Measurements from ENCODE around the gene EFCAB6.

EFCAB6 gene

DNA sequence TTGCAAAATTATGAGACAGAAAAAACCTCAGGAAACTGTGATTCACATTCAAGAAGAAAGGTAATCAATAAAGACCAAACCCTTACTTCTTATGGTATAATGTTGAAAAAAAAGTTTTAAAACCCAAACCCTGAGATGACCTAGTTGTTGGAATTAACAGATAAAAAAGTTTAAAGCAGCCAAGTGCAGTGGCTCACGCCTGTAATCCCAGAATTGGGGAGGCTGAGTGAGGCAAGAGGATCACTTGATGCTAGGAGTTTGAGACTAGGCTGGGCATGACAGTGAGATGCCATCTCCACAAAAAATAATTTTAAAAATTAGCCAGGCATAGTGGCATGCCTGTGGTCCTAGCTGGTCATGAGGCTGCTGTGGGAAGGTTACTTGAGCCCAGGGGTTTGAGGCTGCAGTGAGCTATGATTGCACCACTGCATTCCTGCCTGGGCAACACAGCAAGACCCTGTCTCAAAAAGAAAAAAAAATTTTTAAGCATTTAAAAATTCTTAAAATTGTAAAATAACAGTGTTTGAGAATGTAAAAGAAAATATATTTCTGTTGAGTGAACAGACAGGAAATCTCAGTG lies 85.1 kb downstream of the EFCAB6 start:
- FAIRE-seq (no peak), DNase-seq (ENCODE audit: insufficient read length, low spot score) (no peak)
- TF ChIP-seq, protein P1, sequence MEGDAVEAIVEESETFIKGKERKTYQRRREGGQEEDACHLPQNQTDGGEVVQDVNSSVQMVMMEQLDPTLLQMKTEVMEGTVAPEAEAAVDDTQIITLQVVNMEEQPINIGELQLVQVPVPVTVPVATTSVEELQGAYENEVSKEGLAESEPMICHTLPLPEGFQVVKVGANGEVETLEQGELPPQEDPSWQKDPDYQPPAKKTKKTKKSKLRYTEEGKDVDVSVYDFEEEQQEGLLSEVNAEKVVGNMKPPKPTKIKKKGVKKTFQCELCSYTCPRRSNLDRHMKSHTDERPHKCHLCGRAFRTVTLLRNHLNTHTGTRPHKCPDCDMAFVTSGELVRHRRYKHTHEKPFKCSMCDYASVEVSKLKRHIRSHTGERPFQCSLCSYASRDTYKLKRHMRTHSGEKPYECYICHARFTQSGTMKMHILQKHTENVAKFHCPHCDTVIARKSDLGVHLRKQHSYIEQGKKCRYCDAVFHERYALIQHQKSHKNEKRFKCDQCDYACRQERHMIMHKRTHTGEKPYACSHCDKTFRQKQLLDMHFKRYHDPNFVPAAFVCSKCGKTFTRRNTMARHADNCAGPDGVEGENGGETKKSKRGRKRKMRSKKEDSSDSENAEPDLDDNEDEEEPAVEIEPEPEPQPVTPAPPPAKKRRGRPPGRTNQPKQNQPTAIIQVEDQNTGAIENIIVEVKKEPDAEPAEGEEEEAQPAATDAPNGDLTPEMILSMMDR (IDR thresholded peaks at IDR 0.05; ENCODE audit: insufficient read depth, missing control alignments): no peak

- no peak for FAIRE-seq
- TF ChIP-seq, protein P1 (IDR thresholded peaks at IDR 0.05; ENCODE audit: insufficient read depth, missing control alignments): no peak
- DNase-seq (ENCODE audit: insufficient read length, low spot score): no peak
Observed at GRCh38 chr22:43726322-43726721, 85.8 kb downstream of the EFCAB6 start.

DNA sequence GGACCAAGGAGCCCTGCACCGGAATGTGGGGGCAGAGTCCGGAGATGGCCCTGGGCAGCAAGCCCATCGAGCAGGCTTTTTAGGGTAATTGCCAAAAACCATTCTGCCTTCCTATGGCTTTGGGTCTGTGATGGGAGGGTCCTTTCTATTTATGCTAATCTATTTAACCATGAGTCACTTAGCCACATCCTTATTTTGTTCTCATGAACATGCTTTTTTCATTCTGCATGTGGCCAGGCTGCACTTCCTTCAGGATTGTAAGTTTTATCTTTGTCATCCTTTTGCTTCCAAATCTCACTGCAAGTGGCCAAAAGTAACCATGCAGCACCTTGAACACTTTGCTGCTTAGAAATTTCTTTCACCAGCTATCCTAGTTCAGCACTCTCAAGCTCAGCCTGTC lies 88.3 kb downstream of the EFCAB6 start:
- no peak for FAIRE-seq
- DNase-seq (ENCODE audit: insufficient read length, low spot score): no peak
- TF ChIP-seq, protein P1 (IDR thresholded peaks at IDR 0.05; ENCODE audit: insufficient read depth, missing control alignments): no peak

GRCh38 chr22:43722444-43722843 lies 89.7 kb downstream of the EFCAB6 start:
- TF ChIP-seq, protein P1 (IDR thresholded peaks at IDR 0.05; ENCODE audit: insufficient read depth, missing control alignments): no peak
- no peak for DNase-seq (ENCODE audit: insufficient read length, low spot score)
- no peak for FAIRE-seq

DNA sequence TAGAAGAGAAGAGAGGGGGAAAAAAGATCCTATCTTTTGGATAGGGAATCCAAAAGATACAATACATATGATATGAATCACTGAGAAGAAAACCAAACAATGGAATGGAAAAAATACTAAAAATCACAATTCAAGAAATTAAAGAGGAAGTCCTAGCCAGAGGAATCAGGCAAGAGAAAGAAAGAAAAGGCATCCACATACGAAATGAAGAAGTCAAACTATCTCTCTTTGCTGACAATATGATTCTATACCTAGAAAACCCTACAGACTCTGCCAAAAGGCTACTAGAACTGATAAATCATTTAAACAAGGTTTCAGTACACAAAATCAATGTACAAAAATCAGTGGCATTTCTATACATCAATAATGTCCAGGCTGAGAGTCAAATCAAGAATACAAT lies 91.4 kb downstream of the EFCAB6 start:
- FAIRE-seq: no peak
- TF ChIP-seq, protein P1 (IDR thresholded peaks at IDR 0.05; ENCODE audit: insufficient read depth, missing control alignments): no peak
- no peak for DNase-seq (ENCODE audit: insufficient read length, low spot score)

GRCh38 chr22:43714104-43714503 lies 98.0 kb downstream of the EFCAB6 start:
- DNase-seq (ENCODE audit: insufficient read length, low spot score): no peak
- TF ChIP-seq, protein P1 (IDR thresholded peaks at IDR 0.05; ENCODE audit: insufficient read depth, missing control alignments): no peak
- FAIRE-seq: no peak

- DNase-seq (ENCODE audit: insufficient read length, low spot score): no peak
- TF ChIP-seq, protein P1 (IDR thresholded peaks at IDR 0.05; ENCODE audit: insufficient read depth, missing control alignments): no peak
- FAIRE-seq: no peak
Observed at GRCh38 chr22:43711681-43712080, 100.4 kb downstream of the EFCAB6 start.
